MV-4-11 (cell line): ENCODE data around the gene SULF2.

Experiments
- DNase-seq: peaks from one replicate; lab custom pipeline; 2025; lab: John Stamatoyannopoulos, UW

SULF2 gene

GRCh38 chr20:47783828-47784598 lies 1.3 kb downstream of the SULF2 start:
- no peak for DNase-seq

GRCh38 chr20:47782920-47783552 lies 2.2 kb downstream of the SULF2 start:
- DNase-seq, result no peak

GRCh38 chr20:47782076-47782475 lies 3.2 kb downstream of the SULF2 start:
- DNase-seq, result no peak

GRCh38 chr20:47781632-47782031 lies 3.6 kb downstream of the SULF2 start:
- DNase-seq, result no peak

- DNase-seq, result no peak
Measured at GRCh38 chr20:47780720-47781389, 4.4 kb downstream of the SULF2 start.

- DNase-seq, result no peak
Measured at GRCh38 chr20:47778398-47779354, 6.6 kb downstream of the SULF2 start.

- no peak for DNase-seq
Measured at GRCh38 chr20:47777220-47777619, 8.1 kb downstream of the SULF2 start.

- DNase-seq, result no peak
Measured at GRCh38 chr20:47776639-47777038, 8.6 kb downstream of the SULF2 start.

- DNase-seq, result peak; percentile 74
Measured at GRCh38 chr20:47775841-47776240, 9.4 kb downstream of the SULF2 start.

GRCh38 chr20:47775039-47775438 lies 10.2 kb downstream of the SULF2 start:
- DNase-seq, result no peak

- no peak for DNase-seq
Measured at GRCh38 chr20:47774131-47774777, 11.0 kb downstream of the SULF2 start.

GRCh38 chr20:47773371-47773786 lies 11.9 kb downstream of the SULF2 start:
- DNase-seq, result no peak

GRCh38 chr20:47770935-47771334 lies 14.3 kb downstream of the SULF2 start:
- peak; percentile 79 for DNase-seq

- DNase-seq, result peak; percentile 84
Measured at GRCh38 chr20:47768016-47768824, 17.1 kb downstream of the SULF2 start.

- DNase-seq, result peak; percentile 26
Measured at GRCh38 chr20:47765691-47766594, 19.3 kb downstream of the SULF2 start.

- no peak for DNase-seq
Measured at GRCh38 chr20:47765271-47765670, 20.0 kb downstream of the SULF2 start.

GRCh38 chr20:47764154-47764733 lies 21.0 kb downstream of the SULF2 start:
- no peak for DNase-seq

- DNase-seq, result no peak
Measured at GRCh38 chr20:47762699-47763268, 22.5 kb downstream of the SULF2 start.
